Glomerular visceral epithelial cell (primary cell): ENCODE data around the gene NBAS.
"Not testable (repeated sequence)": the region's sequence is repeated elsewhere in the genome, so short reads cannot be mapped to it uniquely, and the experiment has no call there.

Experiments
- DNase-seq: peaks from one replicate; pipeline ENCODE4 v3.0.0-alpha.2; 2016; ENCODE audit errors: extremely low spot score

Gene NBAS

DNA sequence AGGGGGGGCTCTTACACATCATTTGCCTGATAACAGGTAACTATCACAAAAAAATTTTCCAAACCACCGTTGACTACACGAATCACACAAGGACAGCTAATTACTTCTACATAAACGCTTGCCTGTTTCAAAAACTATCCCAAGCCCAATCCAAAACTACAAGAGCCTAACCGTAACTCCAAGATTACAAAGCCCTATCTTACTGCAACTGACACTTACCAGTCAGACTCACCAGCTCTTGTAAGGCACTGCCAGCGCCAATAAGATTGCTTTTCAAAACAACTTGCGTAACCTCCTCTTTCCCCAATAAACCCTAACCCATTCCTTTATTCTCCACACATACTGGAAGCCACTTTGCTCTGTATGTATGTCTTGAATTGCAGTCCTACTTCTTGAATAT lies 148.4 kb downstream of the NBAS start:
- no peak for DNase-seq

DNA sequence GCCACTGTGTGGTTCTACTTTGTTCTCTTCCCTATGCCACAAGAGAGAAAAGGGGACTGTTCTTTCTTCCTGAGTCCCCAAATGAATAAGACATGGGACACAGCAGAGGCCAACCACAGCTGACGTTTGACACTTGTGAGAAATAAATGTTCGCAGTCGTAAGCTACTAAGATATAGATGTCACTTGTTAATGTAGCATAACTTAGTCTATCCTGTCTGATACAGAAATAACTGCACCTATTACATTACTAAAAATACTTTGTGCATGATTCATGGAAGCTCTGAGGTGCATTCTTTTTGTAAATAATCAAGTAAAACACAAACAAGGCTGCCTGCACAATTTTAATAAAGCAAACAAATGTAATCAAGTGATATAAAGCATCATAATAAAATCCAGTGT lies 148.8 kb downstream of the NBAS start:
- DNase-seq = no peak

DNA sequence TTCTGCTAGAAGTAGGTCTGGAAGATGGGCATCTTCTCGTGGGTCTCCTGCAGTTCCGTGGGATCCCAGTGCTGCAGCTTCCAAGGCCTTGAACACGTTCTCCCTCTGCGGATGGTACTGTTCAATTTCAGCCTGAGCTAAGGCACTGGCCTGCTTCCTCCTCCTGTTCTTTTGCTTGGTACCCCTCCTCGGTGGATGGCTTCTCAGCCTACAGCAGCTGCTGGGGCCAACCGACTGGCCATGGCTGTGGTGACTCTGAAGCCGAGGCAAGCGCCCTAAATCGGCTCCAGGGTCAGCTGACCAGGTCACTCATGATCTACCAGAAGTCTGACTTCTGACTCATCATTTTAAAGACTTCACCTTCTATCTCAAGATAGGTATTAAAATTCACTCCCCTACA lies 150.2 kb downstream of the NBAS start:
- no peak for DNase-seq

DNA sequence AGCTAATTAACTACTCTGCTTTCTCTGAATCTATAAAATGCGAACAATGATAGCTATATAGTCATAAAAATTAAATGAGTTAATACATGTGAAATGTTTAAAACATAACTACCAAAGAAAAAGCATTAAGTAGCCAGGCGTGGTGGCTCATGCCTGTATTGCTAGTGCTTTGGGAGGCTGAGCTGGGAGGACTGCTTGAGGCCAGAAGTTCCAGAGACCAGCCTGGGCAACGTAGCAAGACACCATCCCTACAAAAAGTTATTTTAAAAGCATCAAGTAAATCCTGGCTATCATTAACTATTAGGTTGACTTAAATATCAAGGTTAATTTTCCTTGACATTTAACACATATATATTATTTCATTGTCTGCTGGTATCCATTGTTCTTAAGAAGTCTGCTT lies 152.4 kb downstream of the NBAS start:
- no peak for DNase-seq

DNA sequence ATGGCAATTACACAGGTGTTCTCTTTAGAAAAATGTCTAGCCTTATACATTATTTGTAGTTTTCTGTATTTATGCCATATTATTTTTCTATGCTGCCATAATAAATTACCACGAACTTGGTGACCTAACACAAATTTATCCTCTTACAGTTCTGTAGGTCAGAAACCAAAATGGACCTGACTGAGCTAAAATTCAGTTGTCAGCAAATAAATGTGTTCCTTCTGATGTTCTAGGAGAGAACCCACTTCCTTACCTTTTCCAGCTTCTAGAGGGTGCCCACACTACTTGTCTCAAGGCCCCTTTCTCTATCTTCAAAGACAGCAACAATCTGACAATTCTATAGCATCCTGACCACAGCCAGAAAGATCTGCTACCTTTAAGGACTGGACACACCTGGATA lies 153.5 kb downstream of the NBAS start:
- DNase-seq = no peak

DNA sequence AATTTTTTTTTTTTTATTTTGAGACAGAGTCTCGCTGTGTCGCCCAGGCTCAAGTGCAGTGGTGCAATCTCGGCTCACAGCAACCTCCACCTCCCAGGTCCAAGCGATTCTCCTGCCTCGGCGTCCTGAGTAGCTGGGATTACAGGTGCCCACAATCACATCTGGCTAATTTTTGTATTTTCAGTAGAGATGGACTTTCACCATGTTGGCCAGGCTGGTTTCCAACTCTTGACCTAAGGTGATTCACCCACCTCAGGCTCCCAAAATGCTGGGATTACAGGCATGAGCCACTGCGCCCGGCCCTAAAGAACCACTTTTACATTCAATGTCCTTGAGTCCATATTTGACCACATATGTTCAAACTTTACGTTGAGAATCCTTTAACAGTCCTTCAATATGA lies 156.6 kb downstream of the NBAS start:
- not testable (repeated sequence) for DNase-seq

DNA sequence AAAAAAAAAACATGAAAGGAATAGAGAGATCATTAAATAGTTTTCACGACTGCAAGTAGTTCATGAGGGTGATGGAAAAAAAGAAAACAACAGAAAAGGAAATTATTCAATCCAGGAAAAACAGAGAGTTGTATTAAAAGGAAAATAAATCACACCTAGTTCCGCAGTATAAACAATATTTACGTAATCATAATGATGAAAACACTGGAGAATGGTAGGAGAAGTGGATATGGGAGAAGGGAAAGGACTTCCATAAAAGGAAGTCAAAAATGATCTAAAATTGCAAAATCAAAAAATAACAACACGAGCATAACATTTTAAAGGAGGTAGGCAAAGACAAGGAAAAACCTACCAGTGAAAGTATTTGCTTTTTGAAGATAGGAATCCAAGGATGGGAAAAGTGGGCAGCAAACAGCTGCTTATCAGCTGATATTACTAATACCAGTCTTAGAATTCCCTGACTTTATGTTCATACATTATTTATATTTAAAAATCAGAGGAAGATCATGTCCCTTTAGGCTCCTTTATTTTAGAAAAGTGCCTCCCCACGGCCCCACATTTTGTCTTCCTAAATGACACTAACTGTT lies 160.8 kb downstream of the NBAS start:
- DNase-seq = no peak

DNA sequence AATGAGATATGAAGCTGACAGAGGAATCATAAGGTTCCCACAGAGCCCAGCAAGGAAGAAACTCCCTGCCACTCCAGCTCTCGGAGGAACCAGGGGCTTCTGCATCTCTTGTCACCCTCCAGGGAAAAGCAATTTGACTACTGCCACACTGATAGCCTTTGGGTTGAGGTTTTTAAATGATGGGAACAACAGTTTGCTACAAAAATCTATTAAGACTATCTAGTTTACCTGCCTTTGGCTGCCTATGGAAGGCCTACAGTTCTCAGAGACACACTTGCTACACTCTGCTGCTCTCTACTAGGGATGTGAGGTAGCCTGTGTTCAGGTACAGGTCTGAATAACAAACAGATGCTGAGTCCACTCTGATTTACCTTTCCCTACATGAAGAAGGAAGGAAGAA lies 161.9 kb downstream of the NBAS start:
- no peak for DNase-seq

DNA sequence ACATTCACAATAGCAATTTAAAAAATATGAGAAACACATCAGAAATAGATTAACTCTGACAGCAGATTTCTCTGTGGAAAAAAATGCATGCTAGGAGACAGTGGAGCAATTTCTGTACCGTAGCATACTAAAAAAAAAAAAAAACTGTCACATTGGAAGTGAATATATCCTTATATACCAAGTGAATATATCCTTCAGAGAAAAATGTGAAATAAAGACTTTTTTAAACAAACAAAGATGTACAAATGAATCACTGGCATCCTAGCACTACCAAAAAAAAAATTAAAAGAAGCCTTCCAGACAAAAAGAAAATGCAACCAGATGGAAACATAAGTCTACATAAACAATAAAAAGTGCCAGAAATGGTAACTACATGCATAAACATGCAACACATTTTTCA lies 169.4 kb downstream of the NBAS start:
- no peak for DNase-seq

DNA sequence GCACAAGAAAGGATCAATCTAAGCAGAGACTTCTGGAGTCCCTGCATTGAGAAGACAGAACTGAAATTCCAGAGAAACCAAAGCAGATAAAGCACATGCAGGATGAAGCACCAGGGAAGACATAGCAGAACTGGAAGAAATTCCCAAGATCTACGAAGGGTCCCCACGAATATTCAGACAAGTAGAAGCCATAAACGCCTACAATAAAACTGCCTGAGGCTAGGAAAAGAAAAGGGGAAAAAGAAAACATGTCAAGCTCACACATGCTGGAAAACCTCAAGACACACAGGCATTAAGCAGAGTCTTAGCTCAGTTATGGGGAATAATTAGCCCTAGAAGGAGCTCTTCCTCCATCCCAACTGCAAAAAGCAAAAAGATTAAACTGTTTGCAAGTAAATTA lies 171.2 kb downstream of the NBAS start:
- DNase-seq = no peak

DNA sequence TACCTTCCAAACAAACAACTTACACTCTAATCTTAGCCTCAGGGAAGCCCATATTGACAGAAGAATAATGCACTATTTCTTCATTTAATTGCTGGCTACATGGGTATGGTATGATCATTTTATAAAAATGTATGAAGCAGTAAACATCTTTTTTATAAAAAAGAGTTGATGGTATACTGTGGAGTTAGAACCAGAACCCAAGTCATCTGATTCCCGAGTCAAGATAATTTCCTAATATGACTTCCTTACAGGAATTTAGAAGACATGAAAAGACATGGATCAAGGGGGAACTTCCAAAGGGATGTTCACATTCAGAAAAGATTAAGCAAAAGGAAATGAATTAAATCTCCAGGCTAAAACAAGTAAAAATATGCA lies 171.8 kb downstream of the NBAS start:
- DNase-seq = no peak

DNA sequence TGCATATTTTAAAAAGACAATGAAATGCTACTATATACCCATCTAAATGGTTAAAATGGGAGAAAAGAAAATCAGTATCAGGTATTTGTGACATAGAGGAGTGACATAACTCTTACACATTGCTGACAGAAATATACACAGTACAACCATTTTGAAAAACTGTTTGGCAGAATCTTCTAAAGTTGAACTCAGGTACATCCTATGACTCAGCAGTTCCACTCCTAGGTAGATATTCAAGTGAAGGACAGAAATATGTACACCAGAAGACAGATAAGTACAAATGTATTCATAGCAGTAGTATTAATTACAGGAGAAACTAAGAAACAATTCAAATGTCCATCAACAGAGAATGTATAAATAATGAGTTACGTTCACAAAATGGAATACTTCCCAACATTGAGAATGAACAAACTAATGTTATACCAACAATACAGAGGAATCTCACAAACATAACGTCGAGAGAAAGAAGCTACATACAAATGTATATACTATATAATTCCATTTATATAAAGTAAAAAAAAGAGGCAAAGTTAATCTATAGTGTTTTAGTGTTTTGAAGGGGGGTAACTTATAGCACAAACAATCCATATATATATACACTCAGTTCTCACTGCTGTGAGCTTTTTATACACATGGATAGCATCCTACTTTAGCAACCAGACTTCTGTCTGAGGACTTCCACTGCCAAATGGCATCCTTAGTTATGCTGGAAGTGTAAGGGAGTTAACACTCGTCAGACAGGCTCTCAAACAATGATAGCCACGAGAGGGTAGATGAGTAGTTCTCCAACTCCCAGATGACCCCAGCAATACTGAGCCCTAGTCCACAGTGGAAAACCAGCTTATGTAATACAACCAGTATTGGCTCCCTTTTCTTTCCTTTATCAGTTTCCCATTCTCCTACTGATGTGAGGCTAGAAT lies 172.5 kb downstream of the NBAS start:
- DNase-seq = no peak

DNA sequence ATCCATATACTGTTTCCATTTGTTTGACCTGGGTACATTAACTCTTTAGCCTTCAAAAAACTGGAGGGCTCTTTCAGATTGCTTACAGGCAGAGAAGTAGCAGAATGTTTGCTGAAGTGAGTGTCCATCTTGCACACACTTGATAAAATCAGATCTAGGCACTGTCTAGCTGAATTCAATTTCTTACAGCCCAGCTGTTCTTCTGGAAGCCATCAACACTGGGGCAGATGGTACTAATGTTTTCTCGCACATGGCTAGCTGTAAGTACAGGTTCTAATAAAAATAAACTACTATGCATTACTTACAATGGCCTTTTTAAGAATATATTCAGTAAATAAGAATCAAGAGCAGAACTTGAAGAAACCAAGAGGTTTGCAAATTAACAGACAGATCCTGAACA lies 175.9 kb downstream of the NBAS start:
- DNase-seq = no peak

DNA sequence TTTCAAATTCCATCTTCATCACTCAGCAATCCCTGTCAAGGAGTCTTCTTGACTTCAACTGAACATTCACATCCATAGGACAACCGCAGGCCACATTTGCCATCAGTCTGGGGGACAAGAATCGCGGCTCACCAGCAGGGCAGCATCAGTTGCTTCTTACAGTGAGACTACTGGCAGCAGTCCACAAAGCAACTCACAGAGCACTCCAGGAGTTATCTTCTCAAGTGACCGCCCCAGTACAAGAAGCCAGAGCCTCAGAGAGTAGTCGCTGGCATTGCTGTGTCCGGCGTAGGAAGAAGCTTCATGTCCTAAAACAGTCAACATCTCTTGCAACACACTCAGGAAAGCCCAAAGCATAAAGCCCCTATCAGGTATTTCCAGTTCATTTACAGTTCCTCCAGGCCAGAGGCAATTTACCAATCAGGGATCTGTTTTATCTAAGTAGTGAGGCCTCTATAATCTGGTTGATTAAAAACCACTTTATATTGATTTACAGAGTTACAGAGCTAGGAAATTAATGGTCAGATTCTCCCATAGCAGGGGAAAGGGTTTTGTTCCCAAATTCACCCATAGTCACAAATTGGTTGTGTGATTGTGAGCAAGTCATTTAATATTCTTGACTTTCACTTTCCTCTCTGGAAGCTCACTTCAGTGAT lies 177.3 kb downstream of the NBAS start:
- no peak for DNase-seq

DNA sequence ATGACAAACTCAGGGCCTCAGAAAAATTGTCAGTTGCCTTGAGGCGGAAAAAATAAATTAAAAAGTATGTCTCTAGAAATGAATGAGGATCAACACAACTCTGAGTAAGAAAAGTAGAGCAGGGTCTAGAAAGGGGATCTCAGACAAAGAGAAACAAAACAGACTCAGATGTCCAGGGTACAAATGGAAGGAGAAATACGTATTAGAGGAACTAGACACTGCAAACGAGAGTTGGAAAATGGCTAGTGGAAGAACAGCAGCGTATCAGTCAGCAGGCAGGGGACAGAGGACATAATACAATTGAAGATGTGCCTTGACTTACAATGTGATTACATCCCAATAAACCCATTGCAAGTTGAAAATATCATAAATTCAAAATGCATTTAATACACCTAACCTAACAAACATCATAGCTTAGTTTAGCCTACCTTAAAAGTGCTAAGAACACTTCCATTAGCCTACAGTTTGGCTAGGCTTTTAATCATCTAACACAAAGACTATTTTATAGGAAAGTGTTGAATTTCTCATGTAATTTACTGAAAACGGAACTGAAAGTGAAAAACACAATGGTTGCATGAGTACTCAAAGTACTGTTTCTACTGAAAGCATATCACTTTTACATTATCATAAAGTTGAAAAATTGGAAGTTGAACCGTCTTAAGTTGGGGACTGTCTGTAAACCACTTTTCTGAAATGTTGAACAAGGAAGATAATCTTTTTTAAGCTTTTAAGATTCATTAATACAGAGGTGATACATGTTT lies 182.8 kb downstream of the NBAS start:
- no peak for DNase-seq

DNA sequence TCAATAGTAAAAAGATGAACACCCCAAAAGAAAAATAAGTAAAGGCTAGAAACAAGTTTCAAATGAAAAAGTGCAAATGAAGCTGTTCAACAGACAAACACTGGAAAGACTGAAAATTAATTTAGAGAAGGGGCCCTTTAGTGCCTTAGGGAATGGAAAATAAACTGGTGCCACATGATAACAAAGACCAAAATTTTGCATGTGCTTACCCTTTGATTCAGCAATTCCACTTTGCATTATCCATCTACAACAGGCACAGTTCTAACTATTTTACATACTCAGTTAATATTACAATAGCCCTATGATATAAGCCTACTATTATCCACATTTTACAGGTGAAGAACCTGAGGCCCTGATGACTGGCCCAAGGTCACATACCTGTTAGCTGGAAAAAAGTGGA lies 183.9 kb downstream of the NBAS start:
- DNase-seq = no peak

DNA sequence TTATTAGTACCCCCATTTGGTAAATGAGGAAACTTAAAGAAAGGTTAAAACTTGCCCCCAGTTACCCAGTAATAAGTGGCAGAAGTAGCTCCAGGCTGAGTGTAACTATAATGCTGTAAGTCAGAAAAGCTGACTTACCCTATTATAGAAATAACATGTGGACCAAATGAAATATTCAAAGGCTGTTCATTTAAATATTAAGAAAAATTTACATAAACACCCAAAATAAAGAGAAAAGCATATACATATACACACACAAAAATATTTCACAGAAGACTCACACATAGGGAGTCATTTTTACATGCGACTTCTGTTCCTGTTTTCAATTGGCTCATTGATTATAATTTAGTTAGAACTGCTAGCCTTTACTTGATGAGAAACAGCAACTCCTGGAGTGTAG lies 189.1 kb downstream of the NBAS start:
- no peak for DNase-seq

DNA sequence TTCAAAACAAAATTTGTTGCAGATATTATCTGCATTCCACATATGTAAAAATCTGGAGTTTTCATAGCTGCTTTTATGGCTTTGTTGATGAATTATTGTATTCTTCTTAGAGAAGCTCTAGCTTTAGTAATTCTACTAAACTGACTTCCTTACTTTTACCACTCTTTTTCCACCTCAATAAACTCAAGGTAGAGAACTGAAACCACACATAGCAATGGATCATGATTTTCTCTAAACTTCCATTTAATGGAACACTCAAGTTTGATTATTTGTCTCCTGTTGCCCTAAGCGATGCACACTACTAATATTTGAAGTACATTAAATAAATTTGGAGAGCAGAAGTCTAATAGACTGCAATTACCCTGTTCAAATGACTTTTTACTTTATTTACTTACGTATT lies 192.0 kb downstream of the NBAS start:
- DNase-seq = no peak

DNA sequence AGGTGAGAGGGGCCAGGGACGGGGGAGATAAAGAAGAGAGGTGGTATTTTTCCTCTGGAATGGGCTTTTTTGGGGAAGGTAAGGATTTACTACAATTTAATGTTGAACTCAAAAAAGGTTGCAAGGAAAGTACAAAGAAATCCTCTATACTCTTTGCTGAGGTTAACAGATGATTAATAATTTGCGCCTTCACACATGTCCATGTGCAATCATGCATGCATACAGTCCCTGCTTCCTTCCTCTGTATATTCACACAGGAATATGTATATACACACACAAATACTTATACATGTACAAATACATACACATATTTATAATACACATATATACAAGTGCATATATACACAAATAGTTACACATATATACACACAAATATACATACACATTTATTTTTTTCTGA lies 193.4 kb downstream of the NBAS start:
- no peak for DNase-seq

DNA sequence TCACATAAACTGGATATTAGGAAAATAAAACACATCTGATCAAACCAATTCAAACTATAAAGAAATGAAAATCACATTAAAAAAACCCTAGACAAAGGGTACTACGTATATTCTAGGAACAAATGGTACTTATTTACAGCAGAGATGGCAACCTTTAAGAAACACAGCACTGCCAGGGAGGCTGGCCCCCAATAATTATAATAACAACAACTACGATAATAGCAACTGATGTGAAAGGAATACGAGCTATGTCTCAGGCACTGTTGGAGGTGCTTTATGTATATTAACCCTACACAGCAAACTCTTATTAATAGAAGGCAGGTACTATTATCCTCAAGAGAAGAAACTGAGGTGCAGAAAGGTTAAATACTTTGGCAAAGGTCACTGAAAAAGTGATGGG lies 193.9 kb downstream of the NBAS start:
- DNase-seq = no peak

DNA sequence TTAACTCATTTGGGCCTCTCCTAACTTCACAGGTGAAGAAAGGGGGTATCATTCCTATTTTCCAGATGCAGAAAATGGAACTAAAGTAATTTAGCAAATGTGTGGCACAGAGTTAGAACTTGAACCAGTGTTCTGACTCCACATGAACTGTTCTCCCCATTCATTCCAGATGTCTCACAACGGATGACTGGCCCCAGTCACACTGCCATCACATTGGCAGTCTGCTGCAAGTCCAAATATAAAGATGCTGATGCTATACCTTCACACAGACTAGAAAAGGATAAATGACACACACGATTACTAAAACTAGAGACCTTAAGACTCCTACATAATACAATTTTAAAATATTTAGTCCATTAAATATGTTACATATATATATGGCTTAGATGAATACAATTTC lies 195.7 kb downstream of the NBAS start:
- DNase-seq = no peak

DNA sequence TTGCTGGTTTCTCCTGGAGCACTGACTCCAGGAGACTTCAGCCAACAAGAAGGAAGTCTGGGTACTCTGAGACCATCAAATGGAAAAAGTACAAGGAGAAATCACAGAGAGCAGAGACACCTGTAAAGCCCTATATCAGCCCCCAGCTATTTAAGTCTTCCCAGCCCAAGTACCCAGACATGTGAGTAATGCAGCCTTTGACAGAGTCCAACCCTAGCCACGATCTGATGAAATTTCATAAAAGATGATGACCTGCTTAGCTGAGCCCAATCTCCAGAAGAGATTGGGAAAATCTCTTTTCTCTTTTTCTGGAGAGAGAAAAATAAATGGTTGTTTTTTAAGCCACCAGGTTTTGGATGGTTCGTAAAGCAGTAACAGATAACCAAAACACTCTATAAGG lies 196.6 kb downstream of the NBAS start:
- DNase-seq = no peak
